Endothelial cell of umbilical vein (primary cell): ENCODE measurements around the gene IL15. TPM values are rescaled to one million over a fixed set of nuclear protein-coding genes. Genes with fewer than 3 reads are reported as not detected.
A peak's percentile ranks its signal among the peaks of the same experiment; 100 is the strongest.

ENCODE experiments used
- BruUV-seq: library from RNA; stranded (reverse); fragments of 400-500 nt; replicated peaks from 2 replicates; lab custom pipeline; 2021; lab: Mats Ljungman, UMichigan
- CTCF ChIA-PET: fragments of 300-600, 350-600 bp; sonication (Branson Sonifier 250); formaldehyde crosslinking; loops from one replicate; lab custom pipeline; 2021; ENCODE audit warnings: antibody characterized with exemption, inconsistent platforms; lab: Charles Lee
- POLR2A ChIA-PET: fragments of 300-600, 350-600 bp; sonication (Branson Sonifier 250); formaldehyde crosslinking; loops from one replicate; lab custom pipeline; 2021; ENCODE audit warnings: antibody characterized with exemption, inconsistent platforms; lab: Charles Lee
- DNase-seq: peaks from one replicate; pipeline ENCODE4 v3.0.0-alpha.2; 2011; ENCODE audit warnings: low read depth, low spot score
- FAIRE-seq: peaks from 2 replicates; lab custom pipeline; 2011; peaks lifted over from hg19 to GRCh38; lab: Jason Lieb, UNC
- H2AFZ ChIP-seq: 2 replicates; pipeline ENCODE4 v1.6.0; 2012; ENCODE audit warnings: low read depth, low read length, control low read depth, inconsistent platforms
- H3K27ac ChIP-seq: 2 replicates; pipeline ENCODE4 v1.5.1; 2011; ENCODE audit warnings: low read depth, mild to moderate bottlenecking, control low read depth, low read length, moderate library complexity; ENCODE audit not compliant: insufficient read depth
- H3K27me3 ChIP-seq, 2 experiments: 2 replicates each; pipeline versions ENCODE4 v1.6.0 to v1.6.1; 2011; ENCODE audit warnings: low read length in 2 of 2, mixed read lengths in 1 of 2; ENCODE audit not compliant: control insufficient read depth in 2 of 2, insufficient read depth in 2 of 2
- H3K36me3 ChIP-seq, 2 experiments: 2 replicates in 1 of 2; 3 replicates in 1 of 2; pipeline ENCODE4 v1.5.1; 2011; ENCODE audit warnings: low read length in 2 of 2, mild to moderate bottlenecking in 1 of 2, moderate library complexity in 1 of 2; ENCODE audit not compliant: control insufficient read depth in 2 of 2, insufficient read depth in 2 of 2; ENCODE audit errors: extremely low read depth in 1 of 2
- H3K4me1 ChIP-seq: 3 replicates; pipeline ENCODE4 v1.5.1; 2011; ENCODE audit warnings: mild to moderate bottlenecking, low read length; ENCODE audit not compliant: control insufficient read depth, insufficient read depth; ENCODE audit errors: extremely low read depth
- H3K4me2 ChIP-seq: 2 replicates; pipeline ENCODE4 v1.6.1; 2011; ENCODE audit warnings: low read length, control low read depth, mixed read lengths; ENCODE audit not compliant: insufficient read depth
- H3K4me3 ChIP-seq, 3 experiments: fragments of 200-600 bp in 1 of 3; sonication (generic), shearing (Covaris generic) in 1 of 3; replicated peaks in 1 of 3; 2 replicates each; pipeline ENCODE4 v1.5.1; 2011 to 2016; ENCODE audit warnings: control low read depth in 3 of 3, low read length in 3 of 3, mild to moderate bottlenecking in 2 of 3, inconsistent platforms in 1 of 3, low read depth in 1 of 3, moderate library complexity in 1 of 3; ENCODE audit not compliant: insufficient read depth in 1 of 3
- H3K79me2 ChIP-seq: 2 replicates; pipeline ENCODE4 v1.6.0; 2012; ENCODE audit warnings: low read length, inconsistent platforms; ENCODE audit not compliant: control insufficient read depth, insufficient read depth
- H3K9ac ChIP-seq: replicated peaks from 2 replicates; pipeline ENCODE3; 2011; ENCODE audit warnings: low read length, control low read depth; ENCODE audit not compliant: insufficient read depth; ENCODE audit errors: extremely low read depth
- H3K9me1 ChIP-seq: replicated peaks from 3 replicates; pipeline ENCODE4 v1.6.0; 2011; ENCODE audit warnings: mild to moderate bottlenecking, low read length; ENCODE audit not compliant: control insufficient read depth, insufficient read depth; ENCODE audit errors: extremely low read depth
- H3K9me3 ChIP-seq: replicated peaks from 2 replicates; pipeline ENCODE4 v1.5.1; 2012; ENCODE audit warnings: low read length, inconsistent platforms; ENCODE audit not compliant: control insufficient read depth, insufficient read depth
- H4K20me1 ChIP-seq: replicated peaks from 2 replicates; pipeline ENCODE3; 2011; ENCODE audit warnings: mild to moderate bottlenecking, low read length; ENCODE audit not compliant: control insufficient read depth, insufficient read depth; ENCODE audit errors: extremely low read depth
- EZH2 ChIP-seq: IDR thresholded peaks from 2 replicates; pipeline ENCODE4 v1.6.1; 2012; ENCODE audit warnings: borderline replicate concordance, low read depth, mild to moderate bottlenecking, moderate library complexity, low read length, inconsistent platforms; ENCODE audit not compliant: severe bottlenecking
- FOS ChIP-seq: IDR thresholded peaks from 2 replicates; pipeline ENCODE4 v1.6.1; 2011; ENCODE audit warnings: mild to moderate bottlenecking, low read length, moderate library complexity, borderline replicate concordance; ENCODE audit not compliant: insufficient read depth
- GATA2 ChIP-seq: IDR thresholded peaks from 2 replicates; pipeline ENCODE4 v1.7.0; 2011; ENCODE audit warnings: low read depth, mild to moderate bottlenecking, moderate library complexity, mixed read lengths, low read length; ENCODE audit not compliant: insufficient read length, insufficient read depth
- JUN ChIP-seq: IDR thresholded peaks from 2 replicates; pipeline ENCODE4 v1.6.1; 2011; ENCODE audit warnings: borderline replicate concordance, low read depth; ENCODE audit not compliant: insufficient read length, insufficient read depth
- MYC ChIP-seq: IDR thresholded peaks from one replicate; pipeline ENCODE4 v1.6.1; 2011; ENCODE audit warnings: mild to moderate bottlenecking, low read depth, low read length
- POLR2A ChIP-seq: IDR thresholded peaks from 2 replicates; pipeline ENCODE4 v1.6.1; 2012; ENCODE audit warnings: low read depth, mild to moderate bottlenecking, control low read depth, low read length
- dilution Hi-C: fragments of 300-500 bp; cut with MboI; formaldehyde crosslinking; loops from one replicate; pipeline ENCODE4 v1.15.0; 2019; ENCODE audit warnings: low sequenced_read_pairs; ENCODE audit not compliant: extremely low pct_ligation_motif_present
- intact Hi-C: fragments of 100-400 bp; cut with micrococcal nuclease; formaldehyde crosslinking; loops from one replicate; pipeline ENCODE4 v1.10.0; 2022
- polyA plus RNA-seq, 4 experiments: library from polyadenylated mRNA; depleted of rRNA in 3 of 4; stranded (reverse) in 3 of 4; unstranded in 1 of 4; fragments of >200 nt; gene quantifications; 2 replicates each; pipeline versions ENCODE4 v1.2.1 to v1.2.3, GENCODE V29; 2011 to 2012; ENCODE audit warnings: missing spikeins in 1 of 4
- total RNA-seq: library from RNA; stranded (reverse); gene quantifications from 2 replicates; pipeline ENCODE4 v1.2.3, GENCODE V29; 2021
- TF ChIP-seq, protein P1 (sequence below): IDR thresholded peaks from 2 replicates; pipeline ENCODE4 v1.6.1; 2011; ENCODE audit not compliant: insufficient read depth, insufficient read length
- TF ChIP-seq, protein P2 (sequence below), 2 donors: IDR thresholded peaks; 1 replicate in 1 of 2; 2 replicates in 1 of 2; pipeline ENCODE4 v1.5.1; 2011; ENCODE audit warnings: low read length in 2 of 2, mild to moderate bottlenecking in 2 of 2, moderate library complexity in 2 of 2, control low read depth in 1 of 2, inconsistent platforms in 1 of 2, low read depth in 1 of 2; ENCODE audit not compliant: insufficient read depth in 1 of 2; ENCODE audit errors: extremely low read depth in 1 of 2

Gene IL15
- total and polyA plus RNA-seq, 2 donors (not counting 3 experiments of a cell fraction or from before 2014, with no cell fraction given): 3.0 to 3.1 TPM

DNA sequence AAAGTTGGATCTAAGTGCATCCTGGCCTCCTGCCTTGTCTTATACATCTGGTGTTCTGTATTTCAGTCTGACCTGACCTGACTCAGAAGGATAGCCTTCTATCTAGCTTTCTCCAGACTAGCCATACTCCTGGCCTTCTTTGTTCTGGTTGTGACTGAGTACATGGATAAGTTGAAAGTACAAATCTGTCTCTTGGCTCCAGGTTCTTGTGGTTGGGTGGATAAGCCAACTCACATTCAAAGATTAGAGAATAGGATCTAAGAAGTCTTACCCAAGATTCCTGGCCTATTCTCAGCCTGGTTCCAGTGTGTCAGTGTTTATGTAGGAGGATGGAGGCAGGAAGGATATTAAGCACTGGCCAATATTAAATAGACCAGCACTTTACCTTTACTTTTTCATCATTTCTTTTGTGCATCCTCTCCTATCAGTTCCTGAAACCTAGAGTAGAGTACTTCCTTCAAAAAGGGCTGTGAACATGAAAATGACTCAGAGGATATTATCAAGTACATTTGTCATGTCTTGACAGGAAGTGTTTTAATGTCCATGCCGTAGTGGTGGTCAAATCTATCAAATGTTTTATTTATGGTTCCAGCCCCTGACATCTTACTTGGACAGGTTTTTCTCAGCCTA lies 123.5 kb downstream of the IL15 start:
- Histone ChIP-seq H3K9me3 (no peaks in the 10 kb centered on the region), H3K36me3 (no peaks in the 10 kb centered on the region), H3K4me2 (peak overlapping the region; percentile 59), H3K27me3 (no peaks in the 10 kb centered on the region), H3K79me2 (no peaks in the 10 kb centered on the region), H3K9ac (no peak overlapping the region), H2AFZ (peak overlapping the region; percentile 24), H3K27ac (peak overlapping the region; percentile 81), H3K9me1 (no peaks in the 10 kb centered on the region), H3K4me3 (no peak overlapping the region), H4K20me1 (no peaks in the 10 kb centered on the region), H3K4me1 (peaks cover 36% of the 10 kb centered on the region)
- TF ChIP-seq FOS (peak; percentile 83), POLR2A (no peak), EZH2 (no peak), MYC (no peak), GATA2 (peak; percentile 40), JUN (peak; percentile 63)
- TF ChIP-seq, protein P1, sequence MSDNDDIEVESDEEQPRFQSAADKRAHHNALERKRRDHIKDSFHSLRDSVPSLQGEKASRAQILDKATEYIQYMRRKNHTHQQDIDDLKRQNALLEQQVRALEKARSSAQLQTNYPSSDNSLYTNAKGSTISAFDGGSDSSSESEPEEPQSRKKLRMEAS: no peak
- TF ChIP-seq, protein P2, sequence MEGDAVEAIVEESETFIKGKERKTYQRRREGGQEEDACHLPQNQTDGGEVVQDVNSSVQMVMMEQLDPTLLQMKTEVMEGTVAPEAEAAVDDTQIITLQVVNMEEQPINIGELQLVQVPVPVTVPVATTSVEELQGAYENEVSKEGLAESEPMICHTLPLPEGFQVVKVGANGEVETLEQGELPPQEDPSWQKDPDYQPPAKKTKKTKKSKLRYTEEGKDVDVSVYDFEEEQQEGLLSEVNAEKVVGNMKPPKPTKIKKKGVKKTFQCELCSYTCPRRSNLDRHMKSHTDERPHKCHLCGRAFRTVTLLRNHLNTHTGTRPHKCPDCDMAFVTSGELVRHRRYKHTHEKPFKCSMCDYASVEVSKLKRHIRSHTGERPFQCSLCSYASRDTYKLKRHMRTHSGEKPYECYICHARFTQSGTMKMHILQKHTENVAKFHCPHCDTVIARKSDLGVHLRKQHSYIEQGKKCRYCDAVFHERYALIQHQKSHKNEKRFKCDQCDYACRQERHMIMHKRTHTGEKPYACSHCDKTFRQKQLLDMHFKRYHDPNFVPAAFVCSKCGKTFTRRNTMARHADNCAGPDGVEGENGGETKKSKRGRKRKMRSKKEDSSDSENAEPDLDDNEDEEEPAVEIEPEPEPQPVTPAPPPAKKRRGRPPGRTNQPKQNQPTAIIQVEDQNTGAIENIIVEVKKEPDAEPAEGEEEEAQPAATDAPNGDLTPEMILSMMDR (IDR thresholded peaks at IDR 0.05; ENCODE audit: extremely low read depth in 1 of 2, insufficient read depth in 1 of 2, low read depth in 1 of 2, low read length in 2 of 2): no peak
- dilution Hi-C loops: no loop called here
- POLR2A ChIA-PET: no interaction called here
- FAIRE-seq (peak; percentile 84), DNase-seq (peak; percentile 67)
- CTCF ChIA-PET: interaction anchor here (1.7 kb wide), 1 partner anchor 122 kb away, joined by 5 read pairs; no protein-coding TSS in a partner anchor
- intact Hi-C loops: loop anchor here (2.0 to 10.0 kb wide), 5 partner anchors 73 to 1755 kb away; partner anchors contain the start of genes IL15, INPP4B and SMARCA5
- TSS peak; percentile 22 for BruUV-seq
